Activated T-helper 1 cell treated with Interleukin-2 at 50 U/mL for 16 hours (primary cell): ENCODE measurements around the gene NCEH1.

Experiments used
- DNase-seq: peaks from one replicate; pipeline ENCODE4 v3.0.0-alpha.2; 2020; ENCODE audit warnings: low read depth

Gene NCEH1

GRCh38 chr3:172646439-172647015 lies 64.3 kb downstream of the NCEH1 start:
- DNase-seq, result no peak

DNA sequence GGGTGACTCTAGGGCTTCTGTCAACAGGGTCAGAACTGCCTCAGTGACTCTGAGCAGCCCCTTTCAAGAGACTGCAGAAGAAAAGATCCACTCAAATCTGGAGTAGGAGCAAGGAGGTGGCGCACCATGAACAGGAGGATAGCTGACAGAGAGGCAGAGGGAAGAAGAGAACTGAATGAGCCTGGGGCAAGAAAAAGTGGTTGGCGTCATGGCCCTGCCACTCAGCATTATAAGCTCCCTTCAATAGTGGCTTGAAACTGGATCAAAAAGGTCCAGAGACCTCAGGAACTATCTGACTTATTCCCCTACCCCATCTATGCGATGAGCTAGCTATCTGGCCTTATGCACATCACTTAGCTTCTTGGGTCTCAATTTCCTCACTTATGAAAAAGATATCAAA lies 66.6 kb downstream of the NCEH1 start:
- DNase-seq, result no peak

DNA sequence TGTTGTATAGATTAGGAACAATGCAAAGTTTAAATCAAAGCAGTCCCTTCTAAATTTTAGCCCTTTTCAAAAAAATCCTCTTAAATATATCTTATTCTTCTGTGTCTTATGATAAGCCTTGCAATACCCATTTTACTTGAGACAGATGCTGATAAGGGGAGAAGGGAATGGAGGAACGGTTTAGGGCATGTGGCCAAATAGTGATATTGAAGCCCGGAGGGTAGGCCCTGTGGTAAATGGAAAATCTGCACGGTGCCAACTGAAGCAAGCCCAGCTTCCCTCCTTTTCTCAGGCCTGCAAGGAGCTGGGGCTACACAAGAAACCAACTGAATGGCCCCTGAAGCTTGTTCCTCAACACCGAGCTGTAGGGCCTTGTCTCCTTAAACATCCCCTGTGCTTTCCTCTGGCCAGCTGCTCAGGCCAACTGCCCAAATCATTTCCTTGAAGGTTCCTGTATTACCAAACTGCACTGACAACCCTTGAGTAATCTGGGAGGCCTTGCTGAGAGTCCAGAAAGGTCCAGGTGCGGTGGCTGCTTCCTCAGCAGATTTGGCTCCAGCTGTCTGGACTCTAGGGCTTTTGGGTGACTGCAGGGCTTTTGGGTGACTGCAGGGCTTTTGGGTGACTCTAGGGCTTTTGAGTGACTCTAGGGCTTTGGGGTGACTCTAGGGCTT lies 67.2 kb downstream of the NCEH1 start:
- DNase-seq, result no peak

- DNase-seq, result no peak
Measured at GRCh38 chr3:172641291-172641690, 69.6 kb downstream of the NCEH1 start.

DNA sequence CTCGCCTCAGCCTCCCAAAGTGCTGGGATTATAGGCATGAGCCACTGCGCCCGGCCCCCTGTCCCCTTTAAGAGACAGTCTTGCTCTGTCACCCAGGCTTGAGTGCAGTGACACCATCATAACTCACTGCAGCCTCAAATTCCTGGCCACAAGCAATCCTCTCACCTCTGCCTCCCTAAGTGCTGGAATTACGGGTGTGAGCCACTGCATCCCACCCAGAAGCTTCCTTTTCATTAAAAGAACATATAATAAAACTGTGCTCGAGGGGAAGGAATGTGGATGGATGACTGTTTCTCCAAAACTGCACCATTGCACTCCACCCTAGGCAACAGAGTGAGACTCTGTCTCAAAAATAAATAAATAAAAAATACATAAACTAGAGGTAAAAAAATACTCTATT lies 70.1 kb downstream of the NCEH1 start:
- DNase-seq, result no peak

- DNase-seq, result no peak
Measured at GRCh38 chr3:172635588-172635987, 75.3 kb downstream of the NCEH1 start.

- DNase-seq, result no peak
Measured at GRCh38 chr3:172634948-172635347, 75.9 kb downstream of the NCEH1 start.

GRCh38 chr3:172630316-172630715 lies 80.6 kb downstream of the NCEH1 start:
- no peak for DNase-seq

DNA sequence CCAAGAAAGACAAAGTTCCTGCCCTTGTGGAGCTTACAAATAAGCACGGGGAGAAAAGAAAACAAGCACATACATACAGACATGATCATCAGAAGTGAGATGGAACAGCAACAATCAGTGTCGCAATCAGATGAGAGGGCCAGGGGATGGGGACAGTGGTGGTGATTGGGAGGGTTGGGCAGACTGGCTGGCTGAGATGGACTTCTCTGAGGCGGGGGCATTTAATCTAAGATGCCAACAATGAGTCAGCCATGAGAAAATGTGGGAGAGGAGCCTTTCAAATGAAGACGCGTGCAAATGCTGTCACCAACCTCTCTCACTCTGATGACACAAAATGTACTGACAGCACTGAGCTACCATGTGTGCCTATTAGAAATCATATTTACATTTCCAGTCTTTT lies 81.4 kb downstream of the NCEH1 start:
- no peak for DNase-seq

DNA sequence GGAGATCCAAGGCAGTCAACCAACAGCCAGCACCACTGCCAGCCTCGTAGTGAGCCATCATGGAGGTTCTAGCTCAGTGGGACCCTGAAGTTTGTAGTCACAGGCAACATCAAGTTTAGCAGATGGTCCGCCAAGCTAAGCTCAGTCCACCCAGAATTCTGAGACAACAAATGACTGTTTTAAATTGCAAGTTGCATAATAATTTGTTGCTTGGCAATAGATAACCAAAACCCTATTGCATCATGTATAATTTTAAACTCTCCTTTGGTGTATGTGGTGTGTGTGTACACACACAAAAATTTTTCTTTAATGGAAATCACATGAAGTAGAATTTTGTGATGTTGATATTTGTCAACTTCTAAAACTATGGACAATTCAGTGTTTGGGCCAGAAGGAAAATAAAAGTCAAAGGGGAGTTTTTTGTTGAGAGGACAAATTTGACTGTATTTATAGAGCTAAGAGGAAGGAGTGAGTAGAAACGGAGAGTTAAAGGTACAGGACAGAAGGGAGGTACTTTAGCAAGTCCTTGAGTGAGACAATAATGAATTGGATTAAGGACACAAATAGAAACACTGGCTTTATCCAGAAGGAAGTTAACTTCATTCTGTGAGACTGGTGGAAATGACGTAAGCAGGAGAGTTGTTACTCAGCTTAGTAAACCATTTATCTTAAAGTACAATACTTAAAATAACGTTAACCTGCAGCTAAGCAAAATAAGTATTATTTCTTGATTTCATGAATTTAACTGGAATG lies 83.6 kb downstream of the NCEH1 start:
- no peak for DNase-seq

DNA sequence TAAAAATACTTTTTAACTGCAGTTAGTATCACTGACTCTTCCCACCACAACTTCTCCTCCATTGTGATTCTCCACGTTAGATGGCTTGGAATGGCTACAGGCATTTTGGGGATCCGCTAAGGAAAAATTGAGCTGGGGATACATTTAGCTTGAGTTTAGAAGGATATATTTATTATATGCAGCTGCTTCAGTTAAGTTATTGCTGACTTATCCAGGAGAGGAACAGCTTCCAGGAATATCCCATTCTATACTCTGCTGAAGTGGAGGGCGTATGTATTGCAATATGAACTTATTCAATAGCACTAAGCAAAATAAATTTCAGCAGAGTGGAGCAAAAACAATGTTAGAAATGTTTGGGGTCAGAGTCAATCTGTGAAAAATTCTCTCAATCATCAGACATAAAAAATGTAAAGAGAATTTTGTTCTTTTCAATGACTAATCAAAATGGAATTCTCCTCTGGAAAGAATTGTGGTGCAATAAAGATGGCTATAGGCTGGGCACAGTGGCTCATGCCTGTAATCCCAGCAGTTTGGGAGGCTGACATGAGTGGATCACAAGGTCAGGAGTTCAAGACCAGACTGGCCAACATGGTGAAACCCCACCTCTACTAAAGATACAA lies 84.7 kb downstream of the NCEH1 start:
- DNase-seq, result no peak

- no peak for DNase-seq
Measured at GRCh38 chr3:172625404-172625803, 85.5 kb downstream of the NCEH1 start.

GRCh38 chr3:172624999-172625398 lies 85.9 kb downstream of the NCEH1 start:
- no peak for DNase-seq

DNA sequence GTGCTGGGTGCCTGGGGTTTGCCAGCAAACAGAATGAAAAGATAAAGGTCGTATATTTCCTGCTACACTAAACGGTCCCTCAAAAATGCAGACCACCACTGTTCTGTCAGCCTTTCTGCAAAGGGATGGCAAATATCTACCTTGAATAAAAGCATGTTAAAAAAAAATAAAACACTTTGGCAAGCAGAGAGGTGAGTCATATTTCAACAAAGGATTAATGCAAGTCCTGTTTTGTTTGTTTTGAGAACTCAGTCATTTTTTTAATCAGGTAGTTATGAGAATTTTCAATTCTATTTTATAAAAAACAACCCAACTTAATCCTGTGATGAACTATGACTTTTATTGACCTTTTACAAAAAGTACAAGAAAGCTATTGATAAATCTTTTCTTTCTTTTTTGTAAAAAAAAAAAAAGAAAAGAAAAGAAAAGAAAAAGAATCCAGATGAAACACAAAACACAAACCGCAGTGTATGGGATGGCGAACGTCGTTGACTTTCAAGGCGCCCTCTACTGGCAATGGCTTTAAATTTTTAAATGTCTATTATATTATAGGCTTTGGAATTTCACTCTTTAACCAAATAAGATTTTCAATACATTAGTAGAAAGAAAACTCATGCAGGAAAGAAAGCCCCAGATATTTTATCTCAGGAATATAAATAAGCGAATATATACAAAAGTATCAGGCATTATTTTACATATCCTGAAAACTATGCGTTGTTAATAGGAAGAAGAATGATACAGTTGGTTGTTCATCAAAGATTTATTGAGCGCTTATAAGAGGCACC lies 87.8 kb downstream of the NCEH1 start:
- DNase-seq, result no peak

DNA sequence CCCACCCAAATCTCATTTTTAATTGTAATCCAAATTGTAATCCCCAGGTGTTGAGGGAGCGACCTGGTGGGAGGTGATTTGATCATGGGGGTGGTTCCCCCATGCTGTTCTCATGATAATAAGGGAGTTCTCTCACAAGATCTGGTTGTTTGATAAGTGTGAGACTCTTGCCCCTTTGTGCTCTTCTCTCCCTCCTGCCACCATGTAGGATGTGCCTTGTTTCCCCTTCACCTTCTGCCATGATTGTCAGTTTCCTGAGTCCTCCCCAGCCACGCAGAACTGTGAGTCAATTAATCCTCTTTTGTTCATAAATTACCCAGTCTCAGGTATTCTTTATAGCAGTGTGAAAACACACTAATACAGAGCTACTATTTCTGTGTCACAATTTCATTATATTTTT lies 88.7 kb downstream of the NCEH1 start:
- DNase-seq, result no peak

- DNase-seq, result no peak
Measured at GRCh38 chr3:172617976-172618375, 92.9 kb downstream of the NCEH1 start.

GRCh38 chr3:172617013-172617706 lies 93.7 kb downstream of the NCEH1 start:
- no peak for DNase-seq

- no peak for DNase-seq
Measured at GRCh38 chr3:172616031-172616461, 94.8 kb downstream of the NCEH1 start.

GRCh38 chr3:172615296-172615695 lies 95.6 kb downstream of the NCEH1 start:
- no peak for DNase-seq

DNA sequence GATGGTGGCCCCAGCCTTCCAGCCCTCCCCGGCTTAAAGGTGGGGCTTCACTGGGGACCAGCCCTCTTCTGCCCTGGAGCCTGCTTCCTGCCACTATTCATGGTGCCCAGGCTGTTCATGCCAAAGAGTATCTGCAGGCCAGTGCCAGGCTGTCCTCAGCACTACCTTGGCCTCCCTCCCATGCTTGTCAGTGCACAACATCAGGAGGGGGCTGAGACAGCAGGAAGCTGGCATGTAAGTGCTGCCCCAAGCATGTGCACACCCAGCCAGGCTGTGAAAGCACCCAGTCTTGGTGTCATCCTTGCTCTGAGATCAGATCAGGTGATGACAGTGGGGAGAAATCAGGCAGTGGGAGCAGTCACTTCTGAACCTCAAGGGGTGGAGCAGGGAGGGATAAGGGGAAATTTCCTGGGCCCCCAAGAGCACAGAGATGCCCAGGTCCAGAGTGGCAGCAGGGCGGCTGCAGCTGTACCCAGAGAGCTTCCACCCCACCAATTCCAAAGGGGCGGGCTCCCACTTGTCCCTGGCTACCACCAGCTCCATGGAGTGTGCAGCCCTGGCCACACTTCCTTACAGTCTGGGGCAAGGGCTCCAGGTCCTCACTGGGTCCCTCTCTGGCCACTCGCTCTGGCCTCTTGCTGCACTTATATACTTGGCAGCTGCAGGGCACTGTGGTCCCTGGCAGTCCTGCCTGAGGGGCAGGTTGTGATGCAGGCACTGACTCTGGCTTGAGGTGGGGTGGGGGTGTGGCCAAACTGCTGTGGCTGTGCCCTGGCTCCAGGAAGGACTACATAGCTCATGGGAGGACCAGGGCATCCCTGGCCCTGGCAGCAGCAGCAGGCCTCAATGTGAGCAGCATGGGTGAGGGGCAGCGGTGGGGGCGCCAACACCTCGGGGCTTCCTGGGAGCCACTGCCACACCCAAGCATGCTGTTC lies 96.3 kb downstream of the NCEH1 start:
- no peak for DNase-seq
